ENCODE measurements around the gene RIPPLY3.
"Not testable (repeated sequence)": the region's sequence is repeated elsewhere in the genome, so short reads cannot be mapped to it uniquely, and the experiment has no call there.

RIPPLY3 gene

GRCh38 chr21:36981049-36981391, 25.5 kb upstream of the RIPPLY3 start:
- DNase-seq = no peak

- no peak for DNase-seq
Observed at GRCh38 chr21:36981977-36982700, 24.4 kb upstream of the RIPPLY3 start.

- DNase-seq = no peak
Observed at GRCh38 chr21:36985751-36986594, 20.5 kb upstream of the RIPPLY3 start.

GRCh38 chr21:36987845-36988244, 18.7 kb upstream of the RIPPLY3 start:
- no peak for DNase-seq

GRCh38 chr21:36988536-36988935, 18.0 kb upstream of the RIPPLY3 start:
- no peak for DNase-seq

GRCh38 chr21:36989199-36989698, 17.3 kb upstream of the RIPPLY3 start:
- not testable (repeated sequence) for DNase-seq

- peak; percentile 80 to 99 (median 95) for DNase-seq
Observed at GRCh38 chr21:36989699-36990507, 16.6 kb upstream of the RIPPLY3 start.

- peak in 1 of 14 donors; percentile 35 for DNase-seq
Observed at GRCh38 chr21:36990508-36991205, 15.8 kb upstream of the RIPPLY3 start.

- DNase-seq = no peak
Observed at GRCh38 chr21:36992671-36993070, 13.8 kb upstream of the RIPPLY3 start.

- DNase-seq = no peak
Observed at GRCh38 chr21:36994501-36995158, 11.9 kb upstream of the RIPPLY3 start.

GRCh38 chr21:36995285-36995684, 11.2 kb upstream of the RIPPLY3 start:
- not testable (repeated sequence) for DNase-seq

GRCh38 chr21:36999131-36999898, 7.2 kb upstream of the RIPPLY3 start:
- no peak for DNase-seq

- DNase-seq = no peak
Observed at GRCh38 chr21:37000381-37000780, 6.1 kb upstream of the RIPPLY3 start.

GRCh38 chr21:37001441-37001840, 5.1 kb upstream of the RIPPLY3 start:
- no peak for DNase-seq

- DNase-seq = not testable (repeated sequence)
Observed at GRCh38 chr21:37002851-37003250, 3.7 kb upstream of the RIPPLY3 start.

GRCh38 chr21:37003917-37004316, 2.6 kb upstream of the RIPPLY3 start:
- not testable (repeated sequence) for DNase-seq

- DNase-seq = no peak
Observed at GRCh38 chr21:37005548-37006485, 685 bp upstream of the RIPPLY3 start.

GRCh38 chr21:37008724-37009123, 2.2 kb downstream of the RIPPLY3 start:
- DNase-seq = no peak

GRCh38 chr21:37009740-37010341, 3.3 kb downstream of the RIPPLY3 start:
- DNase-seq = peak; percentile 10 to 78 (median 50)
